Measurements from ENCODE around the gene AHRR. TPM values are rescaled to one million over a fixed set of nuclear protein-coding genes. Genes with fewer than 3 reads are reported as not detected.

Gene AHRR
- total RNA-seq, 1 experiment from 2014 or later, result 2.2 TPM

GRCh38 chr5:423626-424261, 102.2 kb downstream of the AHRR start:
- no peak overlapping the region for H3K4ac ChIP-seq (ENCODE audit: low read depth, low read length)
- Mint-ChIP-seq H3K9me3 (peaks cover 6 to 8% of the 10 kb centered on the region in 2 experiments; a peak in 2 of 5 replicates), H3K4me3 (no peak overlapping the region), H3K27me3 (ENCODE audit: low read depth) (peaks cover 7% of the 10 kb centered on the region), H3K4me1 (peaks cover 6% of the 10 kb centered on the region in 2 experiments), H3K27ac (no peak overlapping the region), H3K36me3 (ENCODE audit: insufficient read depth in 1 of 3, low read depth in 3 of 3) (peaks cover 0 to 4% (median 0%) of the 10 kb centered on the region in 3 experiments; a peak in 2 of 7 replicates)
- H3T11ph ChIP-seq (ENCODE audit: low read length), result no peak overlapping the region
- H3K4me1 ChIP-seq (ENCODE audit: insufficient read depth, low read length), result no peaks in the 10 kb centered on the region
- no peak overlapping the region for H3K9ac ChIP-seq (ENCODE audit: extremely low read depth, insufficient read length, low read length)
- DNase-seq, result peak; percentile 22
- H4K20me1 ChIP-seq (ENCODE audit: control insufficient read depth, insufficient read depth, insufficient read length), result no peaks in the 10 kb centered on the region
- H4K5ac ChIP-seq (ENCODE audit: insufficient read length, low read depth, low read length), result no peak overlapping the region
- H4K91ac ChIP-seq (ENCODE audit: insufficient read length, low read depth, low read length), result no peak overlapping the region
- H3K56ac ChIP-seq (ENCODE audit: insufficient read length, low read depth, low read length), result no peak overlapping the region
- no peak overlapping the region for H3K14ac ChIP-seq (ENCODE audit: insufficient read depth, low read length)
- H3K23me2 ChIP-seq (ENCODE audit: insufficient read length, low read depth, low read length, poor library complexity, severe bottlenecking), result no peaks in the 10 kb centered on the region
- no peaks in the 10 kb centered on the region for H3K9me3 ChIP-seq (ENCODE audit: control insufficient read depth, low read depth, low read length)
- H2BK120ac ChIP-seq (ENCODE audit: low read depth, low read length, poor library complexity, severe bottlenecking), result no peak overlapping the region
- H2BK15ac ChIP-seq (ENCODE audit: low read depth, low read length), result no peak overlapping the region
- H3K79me1 ChIP-seq (ENCODE audit: insufficient read depth, low read depth, low read length, poor library complexity, severe bottlenecking), result no peaks in the 10 kb centered on the region
- no peak overlapping the region for H2AFZ ChIP-seq (ENCODE audit: low read length)
- H3K18ac ChIP-seq (ENCODE audit: insufficient read length, low read depth, low read length), result no peak overlapping the region
- no peak overlapping the region for H2BK20ac ChIP-seq (ENCODE audit: low read depth, low read length, poor library complexity, severe bottlenecking)
- H3K27ac ChIP-seq (ENCODE audit: insufficient read length, low read depth, low read length), result no peak overlapping the region
- no peak overlapping the region for H3K23ac ChIP-seq (ENCODE audit: insufficient read length, low read depth, low read length)
- no peak overlapping the region for H2BK5ac ChIP-seq (ENCODE audit: insufficient read length, low read length)
- H2AK5ac ChIP-seq (ENCODE audit: insufficient read length, low read length), result no peak overlapping the region
- H2BK12ac ChIP-seq (ENCODE audit: insufficient read length, low read depth, low read length), result no peak overlapping the region
- H4K8ac ChIP-seq (replicated peaks; ENCODE audit: insufficient read length, low read depth, low read length), result no peak overlapping the region
- no peak overlapping the region for H3K4me2 ChIP-seq (ENCODE audit: insufficient read depth, insufficient read length, low read length)
- no peaks in the 10 kb centered on the region for H3K79me2 ChIP-seq (ENCODE audit: insufficient read depth, low read length)
- TF ChIP-seq CTCF (conservative IDR thresholded peaks at IDR 0.05), result no peak
- no CpG with 5 or more reads among the region's 24 CpGs for WGBS (ENCODE audit: extremely low coverage, insufficient read length, low lambda C conversion rate)
- no peaks in the 10 kb centered on the region for H3K27me3 ChIP-seq (ENCODE audit: insufficient read depth, low read length)
